ENCODE results near the gene DAB2IP. TPM values are rescaled to one million over a fixed set of nuclear protein-coding genes. Genes with fewer than 3 reads are reported as not detected.

Gene DAB2IP
- total RNA-seq, 1 donor from 2014 or later, result 41.7 TPM

DNA sequence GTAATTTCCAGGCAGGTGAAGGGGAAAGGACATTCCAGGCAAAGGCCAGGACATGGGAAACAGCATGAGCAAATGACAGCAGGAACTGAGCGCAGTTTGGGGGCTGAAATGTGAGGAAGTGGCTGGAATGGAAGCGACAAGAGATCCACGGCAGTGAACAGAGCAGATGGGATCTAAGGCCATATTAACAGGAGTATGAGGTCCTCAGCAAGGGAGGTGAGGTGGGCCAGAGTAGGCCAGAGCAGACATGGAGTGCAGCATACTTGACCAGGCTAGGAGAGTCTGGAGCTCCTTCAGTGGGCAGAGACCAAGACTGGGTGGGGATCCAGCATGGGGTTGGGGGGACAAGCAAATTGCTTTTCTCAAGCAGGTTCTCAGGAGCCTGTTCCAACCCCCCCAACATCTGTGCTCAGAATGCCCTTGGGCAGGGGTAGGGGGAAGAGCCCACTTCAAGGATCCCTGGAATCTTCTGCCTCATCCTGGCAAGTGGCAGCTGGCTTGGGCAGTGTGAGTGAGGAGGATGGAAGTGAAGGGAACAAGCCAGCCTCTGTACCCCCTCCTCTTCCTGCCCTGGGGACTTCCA, 34.5 kb downstream of the DAB2IP start:
- Histone ChIP-seq H3K27me3 (ENCODE audit: insufficient read depth, low read length) (no peaks in the 10 kb centered on the region), H3K4me3 (ENCODE audit: insufficient read depth, low read depth, low read length) (no peak overlapping the region), H3K9ac (ENCODE audit: low read length) (no peak overlapping the region), H3K4me1 (ENCODE audit: insufficient read depth, low read length) (peaks cover 3% of the 10 kb centered on the region), H2AFZ (ENCODE audit: low read depth, low read length) (no peak overlapping the region), H3K79me2 (ENCODE audit: insufficient read depth, low read length) (no peaks in the 10 kb centered on the region), H3K9me3 (ENCODE audit: insufficient read depth, low read depth, low read length) (no peaks in the 10 kb centered on the region), H3K36me3 (ENCODE audit: insufficient read depth, low read length) (no peaks in the 10 kb centered on the region), H4K20me1 (ENCODE audit: insufficient read depth, low read length) (peaks cover 20% of the 10 kb centered on the region), H3K4me2 (ENCODE audit: low read length) (no peak overlapping the region), H3K27ac (ENCODE audit: low read depth, low read length) (no peak overlapping the region)
- TF ChIP-seq, protein P1, sequence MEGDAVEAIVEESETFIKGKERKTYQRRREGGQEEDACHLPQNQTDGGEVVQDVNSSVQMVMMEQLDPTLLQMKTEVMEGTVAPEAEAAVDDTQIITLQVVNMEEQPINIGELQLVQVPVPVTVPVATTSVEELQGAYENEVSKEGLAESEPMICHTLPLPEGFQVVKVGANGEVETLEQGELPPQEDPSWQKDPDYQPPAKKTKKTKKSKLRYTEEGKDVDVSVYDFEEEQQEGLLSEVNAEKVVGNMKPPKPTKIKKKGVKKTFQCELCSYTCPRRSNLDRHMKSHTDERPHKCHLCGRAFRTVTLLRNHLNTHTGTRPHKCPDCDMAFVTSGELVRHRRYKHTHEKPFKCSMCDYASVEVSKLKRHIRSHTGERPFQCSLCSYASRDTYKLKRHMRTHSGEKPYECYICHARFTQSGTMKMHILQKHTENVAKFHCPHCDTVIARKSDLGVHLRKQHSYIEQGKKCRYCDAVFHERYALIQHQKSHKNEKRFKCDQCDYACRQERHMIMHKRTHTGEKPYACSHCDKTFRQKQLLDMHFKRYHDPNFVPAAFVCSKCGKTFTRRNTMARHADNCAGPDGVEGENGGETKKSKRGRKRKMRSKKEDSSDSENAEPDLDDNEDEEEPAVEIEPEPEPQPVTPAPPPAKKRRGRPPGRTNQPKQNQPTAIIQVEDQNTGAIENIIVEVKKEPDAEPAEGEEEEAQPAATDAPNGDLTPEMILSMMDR (IDR thresholded peaks at IDR 0.05; ENCODE audit: insufficient read depth, low read depth, low read length), result no peak
- no peak for TF ChIP-seq EZH2 (IDR thresholded peaks at IDR 0.05; ENCODE audit: insufficient read depth, low read length)
- FAIRE-seq (no peak), DNase-seq (ENCODE audit: low read depth) (no peak)
- Mint-ChIP-seq H3K36me3 (ENCODE audit: low read depth, unreplicated experiment) (peaks cover 21% of the 10 kb centered on the region), H3K4me3 (ENCODE audit: unreplicated experiment) (no peak overlapping the region), H3K27ac (ENCODE audit: unreplicated experiment) (no peak overlapping the region), H3K27me3 (ENCODE audit: low read depth, unreplicated experiment) (peaks cover 10% of the 10 kb centered on the region), H3K9me3 (ENCODE audit: unreplicated experiment) (no peaks in the 10 kb centered on the region), H3K4me1 (ENCODE audit: low read depth, unreplicated experiment) (peaks cover 6% of the 10 kb centered on the region)

DNA sequence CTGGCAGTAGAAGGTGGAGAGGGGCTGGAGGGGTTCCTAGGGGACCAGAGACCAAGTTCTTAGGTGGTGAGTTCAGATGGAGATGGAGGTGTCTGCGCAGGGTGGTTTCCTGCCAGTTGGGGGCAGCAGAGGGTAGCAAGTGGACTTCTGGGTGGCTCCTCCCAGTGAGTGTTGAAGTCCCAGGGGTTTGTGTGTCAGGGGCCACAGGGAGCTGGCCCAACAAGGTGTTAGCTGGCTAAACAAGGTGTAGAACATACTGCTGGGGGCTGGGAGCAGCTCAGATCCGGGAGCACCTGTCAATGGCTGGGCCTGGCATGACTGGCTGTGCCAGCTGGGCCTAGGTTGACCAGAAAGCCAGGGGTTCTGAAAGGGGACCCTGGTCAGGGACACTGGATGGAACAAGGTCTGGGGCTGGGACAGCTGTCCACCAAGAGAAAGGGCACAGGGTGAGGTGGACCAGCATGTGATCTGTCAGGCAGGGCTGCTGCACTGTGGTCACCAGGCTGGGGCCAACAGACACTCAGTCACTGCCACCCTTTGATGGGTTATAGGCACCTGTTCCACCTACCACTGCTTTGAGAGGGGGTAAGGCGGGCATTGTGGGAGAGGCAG, 35.6 kb downstream of the DAB2IP start:
- peak; percentile 23 for DNase-seq (ENCODE audit: low read depth)

More for the DNA sequence above, 35.6 kb downstream of the DAB2IP start:
- peaks cover 9% of the 10 kb centered on the region for H3K27me3 Mint-ChIP-seq (ENCODE audit: low read depth, unreplicated experiment)
- Histone ChIP-seq H3K27me3 (ENCODE audit: insufficient read depth, low read length) (no peaks in the 10 kb centered on the region), H3K36me3 (ENCODE audit: insufficient read depth, low read length) (no peaks in the 10 kb centered on the region), H3K4me2 (ENCODE audit: low read length) (no peak overlapping the region), H3K9me3 (ENCODE audit: insufficient read depth, low read depth, low read length) (no peaks in the 10 kb centered on the region), H3K27ac (ENCODE audit: low read depth, low read length) (no peak overlapping the region), H4K20me1 (ENCODE audit: insufficient read depth, low read length) (peaks cover 22% of the 10 kb centered on the region), H3K4me1 (ENCODE audit: insufficient read depth, low read length) (peaks cover 3% of the 10 kb centered on the region), H2AFZ (ENCODE audit: low read depth, low read length) (no peak overlapping the region), H3K9ac (ENCODE audit: low read length) (no peak overlapping the region), H3K4me3 (ENCODE audit: insufficient read depth, low read depth, low read length) (no peak overlapping the region), H3K79me2 (ENCODE audit: insufficient read depth, low read length) (no peaks in the 10 kb centered on the region)
- H3K9me3 Mint-ChIP-seq (ENCODE audit: unreplicated experiment), result no peaks in the 10 kb centered on the region
- H3K27ac Mint-ChIP-seq (ENCODE audit: unreplicated experiment), result peak overlapping the region; percentile 41
- peaks cover 7% of the 10 kb centered on the region for H3K4me1 Mint-ChIP-seq (ENCODE audit: low read depth, unreplicated experiment)
- peaks cover 20% of the 10 kb centered on the region for H3K36me3 Mint-ChIP-seq (ENCODE audit: low read depth, unreplicated experiment)
- no peak for TF ChIP-seq EZH2 (IDR thresholded peaks at IDR 0.05; ENCODE audit: insufficient read depth, low read length)
- TF ChIP-seq, protein P1 (IDR thresholded peaks at IDR 0.05; ENCODE audit: insufficient read depth, low read depth, low read length), result peak; percentile 84
- H3K4me3 Mint-ChIP-seq (ENCODE audit: unreplicated experiment), result no peak overlapping the region
- peak; percentile 20 for FAIRE-seq
